ENCODE measurements around the gene PLK3. TPM values are rescaled to one million over a fixed set of nuclear protein-coding genes. Genes with fewer than 3 reads are reported as not detected.
"Not testable (repeated sequence)": the region's sequence is repeated elsewhere in the genome, so short reads cannot be mapped to it uniquely, and the experiment has no call there.

The PLK3 gene
- total RNA-seq, 3 donors from 2014 or later, result 186 to 239 (median 203) TPM

- DNase-seq, result no peak
- Mint-ChIP-seq H3K9me3 (no peaks in the 10 kb centered on the region), H3K4me3 (peak overlapping the region; percentile 63), H3K36me3 (ENCODE audit: insufficient read depth) (peaks cover 19% of the 10 kb centered on the region), H3K27me3 (ENCODE audit: low read depth) (no peaks in the 10 kb centered on the region), H3K4me1 (ENCODE audit: low read depth) (peaks cover 36% of the 10 kb centered on the region)
- ATAC-seq, result peak; percentile 16 to 32
These were observed 15.8 kb upstream of the PLK3 start for GRCh38 chr1:44784094-44785028.

- DNase-seq (no peak), ATAC-seq (no peak)
- Mint-ChIP-seq H3K9me3 (no peaks in the 10 kb centered on the region), H3K4me3 (peak overlapping the region; percentile 62), H3K36me3 (ENCODE audit: insufficient read depth) (peaks cover 15% of the 10 kb centered on the region), H3K4me1 (ENCODE audit: low read depth) (peaks cover 36% of the 10 kb centered on the region), H3K27me3 (ENCODE audit: low read depth) (no peaks in the 10 kb centered on the region)
These were observed 15.2 kb upstream of the PLK3 start for GRCh38 chr1:44785029-44785380.

GRCh38 chr1:44785501-44786137 lies 14.6 kb upstream of the PLK3 start:
- ATAC-seq (peak in 1 of 2 donors; percentile 4), DNase-seq (no peak)
- peaks cover 32% of the 10 kb centered on the region for H3K4me1 Mint-ChIP-seq (ENCODE audit: low read depth)
- peaks cover 10% of the 10 kb centered on the region for H3K36me3 Mint-ChIP-seq (ENCODE audit: insufficient read depth)
- H3K4me3 Mint-ChIP-seq, result peak overlapping the region; percentile 78
- no peaks in the 10 kb centered on the region for H3K27me3 Mint-ChIP-seq (ENCODE audit: low read depth)
- no peaks in the 10 kb centered on the region for H3K9me3 Mint-ChIP-seq

- DNase-seq (peak; percentile 80), ATAC-seq (peak; percentile 59 to 63)
- Mint-ChIP-seq H3K9me3 (no peaks in the 10 kb centered on the region), H3K4me1 (ENCODE audit: low read depth) (peaks cover 30% of the 10 kb centered on the region), H3K4me3 (peak overlapping the region; percentile 78), H3K27me3 (ENCODE audit: low read depth) (no peaks in the 10 kb centered on the region), H3K36me3 (ENCODE audit: insufficient read depth) (peaks cover 7% of the 10 kb centered on the region)
These were observed 13.9 kb upstream of the PLK3 start for GRCh38 chr1:44786138-44786840.

GRCh38 chr1:44786841-44787426 lies 13.2 kb upstream of the PLK3 start:
- Mint-ChIP-seq H3K36me3 (ENCODE audit: insufficient read depth) (peaks cover 4% of the 10 kb centered on the region), H3K4me1 (ENCODE audit: low read depth) (peaks cover 30% of the 10 kb centered on the region), H3K27me3 (ENCODE audit: low read depth) (no peaks in the 10 kb centered on the region), H3K4me3 (peak overlapping the region; percentile 78), H3K9me3 (no peaks in the 10 kb centered on the region)
- DNase-seq (no peak), ATAC-seq (no peak)

GRCh38 chr1:44787506-44787905 lies 12.7 kb upstream of the PLK3 start:
- Mint-ChIP-seq H3K27me3 (ENCODE audit: low read depth) (no peaks in the 10 kb centered on the region), H3K36me3 (ENCODE audit: insufficient read depth) (peaks cover 4% of the 10 kb centered on the region), H3K4me1 (ENCODE audit: low read depth) (peaks cover 30% of the 10 kb centered on the region), H3K9me3 (no peaks in the 10 kb centered on the region), H3K4me3 (no peak overlapping the region)
- ATAC-seq (no peak), DNase-seq (no peak)

- Mint-ChIP-seq H3K4me1 (ENCODE audit: low read depth) (peaks cover 28% of the 10 kb centered on the region), H3K4me3 (no peak within 1 kb of the TSS), H3K9me3 (no peaks in the 10 kb centered on the region), H3K36me3 (ENCODE audit: insufficient read depth) (peaks cover under 1% of the 10 kb centered on the region), H3K27me3 (ENCODE audit: low read depth) (no peaks in the 10 kb centered on the region)
- DNase-seq (no peak), ATAC-seq (no peak)
These were observed 11.9 kb upstream of the PLK3 start, which contains the start of gene BEST4 for GRCh38 chr1:44788120-44788860. Gene BEST4 (minus strand): TSS chr1:44788170. CDS start chr1:44787705, 465 bp downstream.

- no peak for DNase-seq
- Mint-ChIP-seq H3K9me3 (no peaks in the 10 kb centered on the region), H3K4me3 (no peak overlapping the region), H3K36me3 (ENCODE audit: insufficient read depth) (no peaks in the 10 kb centered on the region), H3K27me3 (ENCODE audit: low read depth) (no peaks in the 10 kb centered on the region), H3K4me1 (ENCODE audit: low read depth) (peaks cover 7% of the 10 kb centered on the region)
- no peak for ATAC-seq
These were observed 9.0 kb upstream of the PLK3 start for GRCh38 chr1:44790968-44791801.

- Mint-ChIP-seq H3K27me3 (ENCODE audit: low read depth) (no peaks in the 10 kb centered on the region), H3K4me1 (ENCODE audit: low read depth) (peaks cover 2% of the 10 kb centered on the region), H3K4me3 (no peak overlapping the region), H3K36me3 (ENCODE audit: insufficient read depth) (no peaks in the 10 kb centered on the region), H3K9me3 (no peaks in the 10 kb centered on the region)
- DNase-seq (no peak), ATAC-seq (no peak)
These were observed 7.3 kb upstream of the PLK3 start for GRCh38 chr1:44792736-44793502.

- not testable (repeated sequence) for H3K9me3 Mint-ChIP-seq; H3K4me3 Mint-ChIP-seq; H3K27me3 Mint-ChIP-seq (ENCODE audit: low read depth); DNase-seq; ATAC-seq
- H3K36me3 Mint-ChIP-seq (ENCODE audit: insufficient read depth), result peaks cover 14% of the 10 kb centered on the region
- peaks cover 21% of the 10 kb centered on the region for H3K4me1 Mint-ChIP-seq (ENCODE audit: low read depth)
These were observed 2.3 kb upstream of the PLK3 start for GRCh38 chr1:44797886-44798285.

- Mint-ChIP-seq H3K9me3 (no peaks in the 10 kb centered on the region), H3K4me3 (peak overlapping the region; percentile 96), H3K36me3 (ENCODE audit: insufficient read depth) (peaks cover 22% of the 10 kb centered on the region), H3K4me1 (ENCODE audit: low read depth) (peaks cover 26% of the 10 kb centered on the region), H3K27me3 (ENCODE audit: low read depth) (no peaks in the 10 kb centered on the region)
- no peak for DNase-seq
- ATAC-seq, result no peak
These were observed 1.5 kb upstream of the PLK3 start for GRCh38 chr1:44798481-44799365.

Measured in activated T-cell treated with anti-CD3 and anti-CD28 coated beads, Interleukin-2, amount 50 U/mL, for 4 hours (primary cell).